SK-N-SH (cell line): ENCODE results near the gene TNXB. TPM values are rescaled to one million over a fixed set of nuclear protein-coding genes. Genes with fewer than 3 reads are reported as not detected.

Source experiments
- CTCF ChIA-PET: fragments of 300-600, 350-600 bp; formaldehyde crosslinking; extraction: SDS; loops from one replicate; lab custom pipeline; 2021; lab: Yijun Ruan, JAX
- POLR2A ChIA-PET: fragments of 350-600 bp; sonication (Branson Sonifier 250); formaldehyde crosslinking; extraction: SDS; loops from one replicate; lab custom pipeline; 2020; ENCODE audit warnings: antibody characterized with exemption, inconsistent platforms; lab: Yijun Ruan, JAX
- DNase-seq: peaks from one replicate; pipeline ENCODE4 v3.0.0; 2012
- H2AFZ ChIP-seq: fragments of 200-600 bp; sonication (generic); 2 replicates; pipeline ENCODE4 v1.8.1; 2016; ENCODE audit warnings: antibody characterized with exemption, mild to moderate bottlenecking, low read depth
- H3F3A ChIP-seq: fragments of 200-600 bp; sonication (generic); replicated peaks from 2 replicates; pipeline ENCODE3; 2016; ENCODE audit warnings: antibody characterized with exemption, mild to moderate bottlenecking; ENCODE audit not compliant: insufficient read depth
- H3K27ac ChIP-seq, 2 experiments: fragments of 200-500 bp in 1 of 2; fragments of 200-600 bp in 1 of 2; sonication (Bioruptor generic) in 1 of 2; sonication (generic), shearing (Covaris generic) in 1 of 2; 2 replicates each; pipeline versions ENCODE4 v1.5.1 to v1.6.1; 2014 to 2016; ENCODE audit warnings: low read depth in 2 of 2, inconsistent platforms in 1 of 2, low read length in 1 of 2, mild to moderate bottlenecking in 1 of 2, mixed read lengths in 1 of 2
- H3K27me3 ChIP-seq: fragments of 200-600 bp; sonication (generic), shearing (Covaris generic); 2 replicates; pipeline ENCODE4 v1.6.1; 2016; ENCODE audit warnings: mixed run types; ENCODE audit not compliant: insufficient read depth
- H3K36me3 ChIP-seq, 2 experiments: fragments of 200-500 bp in 1 of 2; fragments of 200-600 bp in 1 of 2; sonication (Bioruptor generic) in 1 of 2; sonication (generic) in 1 of 2; replicated peaks in 1 of 2; 2 replicates each; pipeline versions ENCODE3 to v1.5.1; 2014 to 2016; ENCODE audit warnings: low read length in 1 of 2, mild to moderate bottlenecking in 1 of 2; ENCODE audit not compliant: insufficient read depth in 2 of 2, control insufficient read depth in 1 of 2
- H3K4me1 ChIP-seq, 2 experiments: fragments of 200-500 bp in 1 of 2; fragments of 200-600 bp in 1 of 2; sonication (Bioruptor generic) in 1 of 2; sonication (generic), shearing (Covaris generic) in 1 of 2; 2 replicates each; pipeline versions ENCODE4 v1.5.1 to v1.6.1; 2014 to 2016; ENCODE audit warnings: low read depth in 1 of 2, low read length in 1 of 2, mixed run types in 1 of 2; ENCODE audit not compliant: insufficient read depth in 2 of 2, control insufficient read depth in 1 of 2
- H3K4me2 ChIP-seq: fragments of 200-600 bp; sonication (generic), shearing (Covaris generic); 2 replicates; pipeline ENCODE4 v1.6.1; 2017; ENCODE audit warnings: mixed run types
- H3K4me3 ChIP-seq, 2 experiments: fragments of 200-500 bp in 1 of 2; fragments of 200-600 bp in 1 of 2; sonication (Bioruptor generic) in 1 of 2; sonication (generic), shearing (Covaris generic) in 1 of 2; 2 replicates each; pipeline versions ENCODE4 v1.5.1 to v1.8.1; 2014 to 2016; ENCODE audit warnings: low read depth in 2 of 2, inconsistent platforms in 1 of 2, low read length in 1 of 2, mild to moderate bottlenecking in 1 of 2, mixed read lengths in 1 of 2, moderate library complexity in 1 of 2
- H3K79me2 ChIP-seq: fragments of 200-600 bp; sonication (generic); 2 replicates; pipeline ENCODE4 v1.8.1; 2017; ENCODE audit warnings: mild to moderate bottlenecking; ENCODE audit not compliant: insufficient read depth
- H3K9ac ChIP-seq: fragments of 200-600 bp; sonication (generic); 2 replicates; pipeline ENCODE4 v1.6.1; 2017; ENCODE audit warnings: mixed run types
- H3K9me2 ChIP-seq: fragments of 200-600 bp; sonication (generic); 2 replicates; pipeline ENCODE4 v1.6.1; 2017; ENCODE audit warnings: mixed run types
- H3K9me3 ChIP-seq: fragments of 200-600 bp; sonication (generic); 2 replicates; pipeline ENCODE4 v1.6.1; 2017; ENCODE audit warnings: mixed run types, mild to moderate bottlenecking, moderate library complexity
- H4K20me1 ChIP-seq: fragments of 200-600 bp; sonication (generic); 2 replicates; pipeline ENCODE4 v1.6.1; 2017; ENCODE audit warnings: mild to moderate bottlenecking, mixed run types; ENCODE audit not compliant: insufficient read depth
- EP300 ChIP-seq, 2 experiments: IDR thresholded peaks; 2 replicates each; pipeline versions ENCODE4 v1.4.0 to v1.6.1; 2012; ENCODE audit warnings: borderline replicate concordance in 1 of 2, low read depth in 1 of 2, low read length in 1 of 2
- FOSL2 ChIP-seq: IDR thresholded peaks from 2 replicates; pipeline ENCODE4 v1.4.0; 2012; ENCODE audit warnings: low read depth, mild to moderate bottlenecking, moderate library complexity, borderline replicate concordance
- FOXJ3 ChIP-seq: sonication (generic); formaldehyde crosslinking; IDR thresholded peaks from 2 replicates; pipeline ENCODE4 v1.5.1; 2020; ENCODE audit warnings: mild to moderate bottlenecking, missing genetic modification reagents
- NFIC ChIP-seq: IDR thresholded peaks from 2 replicates; pipeline ENCODE4 v1.4.0; 2012; ENCODE audit warnings: borderline replicate concordance
- NRF1 ChIP-seq: IDR thresholded peaks from 2 replicates; pipeline ENCODE4 v1.6.1; 2012; ENCODE audit warnings: low read depth, mild to moderate bottlenecking, low read length
- RCOR1 ChIP-seq: fragments of 150-350 bp; IDR thresholded peaks from 2 replicates; pipeline ENCODE4 v1.6.1; 2017; ENCODE audit warnings: antibody characterized with exemption, low read length
- RXRA ChIP-seq: IDR thresholded peaks from 2 replicates; pipeline ENCODE4 v1.4.0; 2012; ENCODE audit warnings: low read depth, mild to moderate bottlenecking, borderline replicate concordance
- TCF12 ChIP-seq: IDR thresholded peaks from 2 replicates; pipeline ENCODE4 v1.4.0; 2012
- WGBS: methylation state at CpG from one replicate; pipeline ENCODE4 v1.1.6; 2017; ENCODE audit warnings: low lambda C conversion rate; 5-methylcytosine and 5-hydroxymethylcytosine counted together
- polyA plus RNA-seq, 3 experiments: library from polyadenylated mRNA; depleted of rRNA; stranded (reverse); fragments of >200 nt; gene quantifications; 2 replicates each; pipeline ENCODE4 v1.2.3, GENCODE V29; 2012
- TF ChIP-seq, protein P1 (sequence below): IDR thresholded peaks from 2 replicates; pipeline ENCODE4 v1.4.0; 2012; ENCODE audit warnings: low read depth

Gene TNXB
- polyA plus RNA-seq, 1 of the 3 experiments (the other 2 are of a cell fraction): 0.48 TPM

DNA sequence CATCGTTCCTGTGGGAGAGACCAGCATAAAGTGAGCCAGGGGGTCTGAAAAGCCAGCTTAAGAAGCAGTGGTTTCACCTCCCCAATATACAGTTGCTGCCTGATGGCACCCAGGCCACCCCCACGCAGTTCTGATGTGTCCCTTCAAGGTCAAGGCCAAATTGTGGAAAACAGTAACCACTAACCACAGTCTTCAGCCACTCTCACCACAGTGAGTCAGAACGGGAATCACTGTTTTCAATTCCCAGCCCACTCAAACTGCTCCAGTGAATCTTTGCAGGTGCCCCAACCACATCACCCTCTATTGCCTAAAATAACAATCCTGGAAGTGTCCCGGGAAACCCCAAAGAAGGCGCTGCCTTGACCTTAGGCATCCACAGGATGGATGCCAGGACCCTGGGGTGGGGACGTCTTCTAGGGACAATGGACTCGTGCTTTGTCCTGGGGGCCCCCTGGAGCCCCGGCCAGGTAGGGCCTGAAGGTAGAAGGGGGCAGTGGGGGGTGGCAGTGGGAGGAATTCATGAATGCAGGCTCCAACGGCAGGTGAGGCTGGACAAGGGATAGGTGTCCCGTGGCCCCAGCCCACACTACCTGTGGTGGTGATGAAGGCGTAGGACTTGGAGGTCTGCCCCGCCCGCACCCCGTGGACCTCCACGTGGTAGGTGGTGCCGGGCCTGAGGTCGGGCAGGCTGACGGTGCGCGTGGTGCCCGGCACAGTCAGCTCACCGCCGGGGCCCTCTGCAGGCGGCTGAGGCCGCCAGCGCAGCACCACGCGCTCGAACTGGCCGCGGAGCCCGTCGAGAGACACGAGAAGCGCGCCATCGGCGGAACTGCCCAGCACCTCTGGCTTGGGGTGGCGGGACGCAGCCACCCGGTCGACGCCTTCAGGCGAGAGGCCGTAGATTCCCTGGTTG lies 22.2 kb downstream of the TNXB start:
- WGBS: 34% methylated on average over 8 of the region's 45 CpGs
- Histone ChIP-seq H3K9me3 (no peaks in the 10 kb centered on the region), H3K27ac (no peak overlapping the region), H3K4me1 (peaks cover 0 to 8% of the 10 kb centered on the region in 2 experiments; a peak in 2 of 4 replicates), H3K36me3 (no peaks in the 10 kb centered on the region), H4K20me1 (no peaks in the 10 kb centered on the region), H3K27me3 (peaks cover 47% of the 10 kb centered on the region), H3K4me3 (no peak overlapping the region; a peak in 1 of 4 replicates), H3K4me2 (peak overlapping the region; percentile 21; the same call in 1 of the 2 replicates), H3F3A (no peaks in the 10 kb centered on the region), H2AFZ (no peak overlapping the region), H3K9ac (no peak overlapping the region), H3K9me2 (no peaks in the 10 kb centered on the region), H3K79me2 (no peaks in the 10 kb centered on the region)
- CTCF ChIA-PET: interaction anchor here (0.6 to 1.6 kb wide), 2 partner anchors 17 to 43 kb away, joined by 4 read pairs; partner anchors contain the start of gene FKBPL
- POLR2A ChIA-PET: no interaction called here
- no peak for DNase-seq
- peak; percentile 73 for TF ChIP-seq TCF12
- TF ChIP-seq NFIC: peak; percentile 12; the same call in 1 of the 2 replicates
- TF ChIP-seq FOSL2: peak; percentile 45; the same call in 1 of the 2 replicates
- no peak for TF ChIP-seq RCOR1
- TF ChIP-seq, protein P1, sequence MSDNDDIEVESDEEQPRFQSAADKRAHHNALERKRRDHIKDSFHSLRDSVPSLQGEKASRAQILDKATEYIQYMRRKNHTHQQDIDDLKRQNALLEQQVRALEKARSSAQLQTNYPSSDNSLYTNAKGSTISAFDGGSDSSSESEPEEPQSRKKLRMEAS: peak; percentile 38; the same call in 1 of the 2 replicates

DNA sequence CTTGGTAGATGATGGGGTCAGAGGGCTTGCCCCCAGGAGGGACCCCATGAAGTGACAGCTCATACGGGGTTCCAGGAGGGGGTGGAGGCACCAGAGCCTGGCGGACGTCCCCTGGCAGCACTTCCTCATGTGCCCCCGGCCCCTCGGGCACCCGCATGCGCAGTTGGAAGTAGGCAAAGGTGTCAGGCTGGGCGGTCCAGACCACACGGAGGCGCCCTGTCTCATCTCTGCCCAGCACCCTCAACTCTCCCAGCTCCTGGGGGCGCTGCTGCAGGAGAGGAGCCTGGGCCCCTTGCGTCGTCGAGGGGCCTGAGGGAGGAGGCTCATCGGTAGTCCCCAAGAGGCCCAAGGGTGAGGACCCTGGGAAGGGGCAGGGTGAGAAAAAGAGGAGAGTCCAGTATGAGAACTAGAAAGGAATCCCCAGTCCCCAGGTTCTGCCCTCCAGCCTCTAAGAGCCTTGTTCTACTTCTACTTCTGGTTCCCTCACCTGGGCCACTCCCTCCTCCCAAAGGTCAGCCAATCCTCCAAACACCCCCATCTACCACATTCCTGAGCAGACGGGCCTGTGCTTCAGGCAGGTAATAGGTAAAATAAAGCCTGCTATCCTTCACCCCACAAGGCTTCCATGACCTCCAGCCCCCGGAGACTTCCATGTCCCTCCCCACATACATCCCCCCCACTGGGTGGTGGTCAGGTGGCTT lies 23.2 kb downstream of the TNXB start:
- ChIA-PET CTCF (interaction anchor here (0.6 to 1.3 kb wide), 4 partner anchors 10 to 1065 kb away, joined by 3 to 4 read pairs (median 3); no protein-coding TSS in a partner anchor), POLR2A (no interaction called here)
- peak; percentile 63 for DNase-seq
- H3K9me3 ChIP-seq: no peaks in the 10 kb centered on the region
- no peaks in the 10 kb centered on the region for H4K20me1 ChIP-seq
- no peak overlapping the region for H3K27ac ChIP-seq
- no peak overlapping the region for H3K9ac ChIP-seq
- no peaks in the 10 kb centered on the region for H3K36me3 ChIP-seq
- H3K9me2 ChIP-seq: no peaks in the 10 kb centered on the region
- H2AFZ ChIP-seq: no peak overlapping the region
- H3K79me2 ChIP-seq: no peaks in the 10 kb centered on the region
- 0 out of 2 replicates have a peak overlapping the region, but pooled peaks have one; percentile 21 for H3K4me2 ChIP-seq
- peaks cover 44% of the 10 kb centered on the region for H3K27me3 ChIP-seq
- no peaks in the 10 kb centered on the region for H3F3A ChIP-seq
- no peak for TF ChIP-seq EP300 (IDR thresholded peaks at IDR 0.05; ENCODE audit: borderline replicate concordance in 1 of 2, low read depth in 1 of 2, low read length in 1 of 2)
- no peak for TF ChIP-seq RXRA
- TF ChIP-seq NRF1: no peak
- TF ChIP-seq FOXJ3 (CRISPR knock-in tag): no peak
- 26% methylated on average over 11 of the region's 17 CpGs for WGBS
- no peak overlapping the region for H3K4me3 ChIP-seq
- H3K4me1 ChIP-seq: peaks cover 0 to 15% of the 10 kb centered on the region in 2 experiments; a peak in 2 of 4 replicates
